Liver (tissue), 9 donors: ENCODE results near the gene DDX11. TPM values are rescaled to one million over a fixed set of nuclear protein-coding genes. Genes with fewer than 3 reads are reported as not detected.

ENCODE experiments used
- DNase-seq: peaks from one replicate; pipeline ENCODE4 v3.0.0-alpha.2; 2017; ENCODE audit warnings: low spot score
- H3K27ac ChIP-seq, 2 donors: one replicate each; pipeline ENCODE4 v1.7.0; 2013; ENCODE audit warnings: inconsistent platforms in 2 of 2, low read length in 2 of 2, control low read depth in 1 of 2, low read depth in 1 of 2, mild to moderate bottlenecking in 1 of 2
- H3K27me3 ChIP-seq, 4 donors: one replicate each; pipeline versions ENCODE4 v1.6.1 to v1.7.0; 2013; ENCODE audit warnings: low read length in 3 of 4, inconsistent platforms in 1 of 4, mild to moderate bottlenecking in 1 of 4, moderate library complexity in 1 of 4; ENCODE audit not compliant: control insufficient read depth in 4 of 4, insufficient read depth in 4 of 4
- H3K36me3 ChIP-seq, 4 donors: one replicate each; pipeline versions ENCODE4 v1.6.1 to v1.7.0; 2013; ENCODE audit warnings: low read length in 3 of 4, mild to moderate bottlenecking in 3 of 4, low read depth in 1 of 4, moderate library complexity in 1 of 4; ENCODE audit not compliant: control insufficient read depth in 4 of 4, insufficient read depth in 3 of 4
- H3K4me1 ChIP-seq, 4 donors: one replicate each; pipeline versions ENCODE4 v1.6.1 to v1.7.0; 2013; ENCODE audit warnings: low read length in 3 of 4, mild to moderate bottlenecking in 3 of 4, moderate library complexity in 1 of 4; ENCODE audit not compliant: control insufficient read depth in 4 of 4, insufficient read depth in 4 of 4
- H3K4me3 ChIP-seq, 3 donors: one replicate each; pipeline versions ENCODE4 v1.6.1 to v1.7.0; 2013; ENCODE audit warnings: low read length in 3 of 3, control low read depth in 1 of 3, low read depth in 1 of 3, mild to moderate bottlenecking in 1 of 3
- H3K9ac ChIP-seq, 2 donors: one replicate each; pipeline ENCODE4 v1.7.0; 2013; ENCODE audit warnings: low read length in 2 of 2, mild to moderate bottlenecking in 2 of 2, moderate library complexity in 2 of 2, control low read depth in 1 of 2, low read depth in 1 of 2
- H3K9me3 ChIP-seq, 4 donors: one replicate each; pipeline versions ENCODE4 v1.6.1 to v1.7.0; 2013; ENCODE audit warnings: low read length in 3 of 4; ENCODE audit not compliant: control insufficient read depth in 4 of 4
- EGR1 ChIP-seq, 2 donors: IDR thresholded peaks; 2 replicates each; pipeline ENCODE4 v1.6.1; 2016 to 2018; ENCODE audit warnings: antibody characterized with exemption in 2 of 2, low read depth in 2 of 2
- FOXA1 ChIP-seq: IDR thresholded peaks from 2 replicates; pipeline ENCODE4 v1.6.1; 2016; ENCODE audit warnings: antibody characterized with exemption
- FOXA2 ChIP-seq: IDR thresholded peaks from 2 replicates; pipeline ENCODE4 v1.6.1; 2016; ENCODE audit warnings: antibody characterized with exemption
- GABPA ChIP-seq, 2 donors: IDR thresholded peaks in 1 of 2; conservative IDR thresholded peaks in 1 of 2; 2 replicates each; pipeline ENCODE4 v1.6.1; 2016; ENCODE audit warnings: antibody characterized with exemption in 2 of 2, mild to moderate bottlenecking in 1 of 2, moderate library complexity in 1 of 2
- HNF4A ChIP-seq, 2 donors: conservative IDR thresholded peaks; 2 replicates each; pipeline ENCODE4 v1.6.1; 2016; ENCODE audit warnings: antibody characterized with exemption in 2 of 2, mild to moderate bottlenecking in 2 of 2
- HNF4G ChIP-seq: IDR thresholded peaks from 2 replicates; pipeline ENCODE4 v1.6.1; 2016; ENCODE audit warnings: antibody characterized with exemption
- JUND ChIP-seq, 2 donors: IDR thresholded peaks; 2 replicates each; pipeline ENCODE4 v1.6.1; 2016; ENCODE audit warnings: antibody characterized with exemption in 2 of 2
- RAD21 ChIP-seq, 2 donors: IDR thresholded peaks; 2 replicates each; pipeline ENCODE4 v1.6.1; 2016; ENCODE audit warnings: antibody characterized with exemption in 2 of 2, mild to moderate bottlenecking in 2 of 2
- RXRA ChIP-seq, 2 donors: IDR thresholded peaks; 2 replicates each; pipeline ENCODE4 v1.6.1; 2017 to 2018; ENCODE audit warnings: antibody characterized with exemption in 2 of 2, mild to moderate bottlenecking in 1 of 2
- SP1 ChIP-seq: IDR thresholded peaks from 2 replicates; pipeline ENCODE4 v1.6.1; 2018; ENCODE audit warnings: antibody characterized with exemption, mild to moderate bottlenecking
- TAF1 ChIP-seq: conservative IDR thresholded peaks from 2 replicates; pipeline ENCODE4 v1.6.1; 2016; ENCODE audit warnings: antibody characterized with exemption, mild to moderate bottlenecking
- YY1 ChIP-seq: IDR thresholded peaks from 2 replicates; pipeline ENCODE4 v1.6.1; 2016; ENCODE audit warnings: antibody characterized with exemption, mild to moderate bottlenecking
- WGBS: extraction: QIAGEN DNeasy Blood & Tissue Kit; methylation state at CpG from one replicate; pipeline ENCODE4 v1.1.7; 2013; 5-methylcytosine and 5-hydroxymethylcytosine counted together
- polyA plus RNA-seq, 2 donors: library from polyadenylated mRNA; stranded (reverse) in 1 of 2; unstranded in 1 of 2; fragments of 200-250 nt in 1 of 2; fragments of >200 nt in 1 of 2; fragmentation: Nextera tagmentation in 1 of 2; extraction: Ambion mirVana in 1 of 2; gene quantifications; one replicate each; pipeline versions ENCODE4 v1.2.1 to v1.2.3, GENCODE V29; 2013 to 2015
- total RNA-seq, 2 donors: library from RNA; depleted of rRNA; stranded (reverse); fragments of >200 nt; gene quantifications; one replicate each; pipeline ENCODE4 v1.2.3, GENCODE V29; 2014
- TF ChIP-seq, protein P1 (sequence below): IDR thresholded peaks from 2 replicates; pipeline ENCODE4 v1.6.1; 2016; ENCODE audit warnings: antibody characterized with exemption
- TF ChIP-seq, protein P2 (sequence below): IDR thresholded peaks from 2 replicates; pipeline ENCODE4 v1.6.1; 2016; ENCODE audit warnings: antibody characterized with exemption
- TF ChIP-seq, protein P3 (sequence below): IDR thresholded peaks from 2 replicates; pipeline ENCODE4 v1.6.1; 2016; ENCODE audit warnings: antibody characterized with exemption, mild to moderate bottlenecking
- TF ChIP-seq, protein P4 (sequence below): IDR thresholded peaks from 2 replicates; pipeline ENCODE4 v1.6.1; 2016; ENCODE audit warnings: antibody characterized with exemption
- donor health status: healthy.
- donor health status: healthy.
- donor health status: healthy.
- donor health status: healthy.
- donor health status: healthy.

The DDX11 gene
- total and polyA plus RNA-seq, 4 donors, result 4.4 to 20.9 (median 9.3) TPM

DNA sequence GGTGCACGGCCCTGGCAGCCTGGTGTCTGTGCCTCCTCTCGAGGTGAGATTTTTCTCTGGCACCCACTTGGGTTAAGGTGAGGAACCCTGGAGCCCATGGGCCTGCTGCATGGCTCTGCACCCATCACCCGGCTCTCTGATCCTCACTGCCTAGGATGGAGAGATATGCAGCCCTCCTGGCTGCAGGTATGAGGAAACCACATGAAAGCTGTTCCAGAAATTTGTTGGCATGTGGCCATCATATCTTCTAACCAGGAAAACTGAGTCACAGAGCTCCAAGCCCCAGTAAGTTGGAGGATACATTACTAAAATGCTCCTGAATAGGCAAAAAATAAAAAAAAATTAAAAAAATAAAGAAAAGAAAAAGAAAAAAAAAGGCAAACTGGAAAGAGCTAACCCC lies 39.3 kb upstream of the DDX11 start:
- TF ChIP-seq HNF4G (no peak), JUND (IDR thresholded peaks at IDR 0.05) (no peak), GABPA (IDR thresholded peaks at IDR 0.05 in 1 of 2, conservative IDR thresholded peaks at IDR 0.05 in 1 of 2) (no peak), EGR1 (IDR thresholded peaks at IDR 0.05; ENCODE audit: low read depth in 2 of 2) (no peak), YY1 (no peak), RXRA (IDR thresholded peaks at IDR 0.05) (no peak), RAD21 (IDR thresholded peaks at IDR 0.05) (no peak), TAF1 (no peak), SP1 (no peak), FOXA1 (no peak)
- TF ChIP-seq, protein P1, sequence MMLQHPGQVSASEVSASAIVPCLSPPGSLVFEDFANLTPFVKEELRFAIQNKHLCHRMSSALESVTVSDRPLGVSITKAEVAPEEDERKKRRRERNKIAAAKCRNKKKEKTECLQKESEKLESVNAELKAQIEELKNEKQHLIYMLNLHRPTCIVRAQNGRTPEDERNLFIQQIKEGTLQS, result no peak
- TF ChIP-seq, protein P2, sequence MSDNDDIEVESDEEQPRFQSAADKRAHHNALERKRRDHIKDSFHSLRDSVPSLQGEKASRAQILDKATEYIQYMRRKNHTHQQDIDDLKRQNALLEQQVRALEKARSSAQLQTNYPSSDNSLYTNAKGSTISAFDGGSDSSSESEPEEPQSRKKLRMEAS, result no peak
- WGBS, result 89% methylated on average over 3 of the region's 3 CpGs
- H3K27ac ChIP-seq, result no peak overlapping the region
- no peaks in the 10 kb centered on the region for H3K36me3 ChIP-seq
- H3K27me3 ChIP-seq, result no peaks in the 10 kb centered on the region
- no peak overlapping the region for H3K4me3 ChIP-seq
- H3K4me1 ChIP-seq, result no peaks in the 10 kb centered on the region
- no peak for DNase-seq
- no peak overlapping the region for H3K9ac ChIP-seq
- no peaks in the 10 kb centered on the region for H3K9me3 ChIP-seq

DNA sequence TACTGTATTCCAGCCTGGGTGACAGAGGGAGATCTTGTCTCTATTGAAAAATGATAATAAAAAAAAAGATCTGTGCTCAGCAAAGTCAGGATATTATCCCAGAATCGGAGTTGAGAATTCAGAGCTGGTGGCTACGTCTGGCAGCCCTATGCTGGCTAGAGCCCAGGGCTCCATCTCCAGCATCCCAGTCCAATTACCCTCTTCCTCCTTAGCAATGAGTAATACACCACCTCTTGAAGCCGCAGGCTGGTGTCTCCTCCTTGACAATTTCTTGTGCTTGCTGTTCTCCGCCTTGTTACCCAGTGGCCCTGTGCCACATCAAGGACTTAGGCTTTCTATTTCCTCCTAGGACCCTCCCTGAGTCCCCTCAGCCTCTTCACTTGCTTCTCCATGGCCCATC lies 38.4 kb upstream of the DDX11 start:
- H3K4me1 ChIP-seq, result no peaks in the 10 kb centered on the region
- WGBS, result 88% methylated on average over 4 of the region's 4 CpGs
- no peak overlapping the region for H3K27ac ChIP-seq
- no peak overlapping the region for H3K9ac ChIP-seq
- TF ChIP-seq TAF1 (no peak), FOXA1 (no peak)
- no peaks in the 10 kb centered on the region for H3K27me3 ChIP-seq
- H3K9me3 ChIP-seq, result no peaks in the 10 kb centered on the region
- no peak for DNase-seq
- no peak overlapping the region for H3K4me3 ChIP-seq
- no peaks in the 10 kb centered on the region for H3K36me3 ChIP-seq

DNA sequence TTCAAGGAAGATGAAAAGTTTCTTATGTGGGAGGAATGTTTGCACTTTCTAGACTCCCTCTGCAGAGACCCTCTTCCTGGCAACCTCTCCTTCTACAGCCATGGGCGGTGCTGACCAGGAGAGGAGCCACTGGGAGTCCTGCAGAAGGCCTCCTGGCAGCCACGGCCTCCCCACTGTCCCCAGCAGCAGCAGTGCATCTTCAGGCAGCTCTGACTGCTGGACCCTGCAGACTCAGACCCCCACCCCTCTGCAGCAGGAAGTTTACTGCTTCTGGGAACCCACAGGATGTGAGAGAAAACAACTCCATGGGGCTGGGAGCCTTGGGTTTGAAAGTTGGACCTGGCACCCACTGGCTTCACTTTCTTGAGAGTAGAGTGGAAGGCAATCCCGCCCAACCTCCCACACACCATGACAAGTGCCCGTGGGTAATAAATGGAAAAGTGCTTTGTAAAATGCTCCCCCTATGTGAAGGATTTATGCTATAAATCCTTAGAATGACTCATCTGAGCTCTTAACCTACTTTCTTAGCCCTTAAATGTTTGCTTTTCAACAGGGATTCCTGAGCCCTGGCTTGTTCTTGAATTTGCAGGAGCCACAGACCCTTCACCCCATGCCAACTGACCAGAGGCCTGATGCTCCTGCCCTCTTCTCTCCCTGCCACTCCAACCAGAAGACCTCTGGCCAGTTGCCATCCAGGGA lies 37.5 kb upstream of the DDX11 start:
- no peaks in the 10 kb centered on the region for H3K27me3 ChIP-seq
- H3K9ac ChIP-seq, result no peak overlapping the region
- no peaks in the 10 kb centered on the region for H3K4me1 ChIP-seq
- no peak overlapping the region for H3K27ac ChIP-seq
- no peaks in the 10 kb centered on the region for H3K9me3 ChIP-seq
- no peak overlapping the region for H3K4me3 ChIP-seq
- H3K36me3 ChIP-seq, result no peaks in the 10 kb centered on the region
- no peak for DNase-seq
- 93% methylated on average over 4 of the region's 4 CpGs for WGBS
- no peak for TF ChIP-seq RXRA (IDR thresholded peaks at IDR 0.05)
- TF ChIP-seq, protein P3, sequence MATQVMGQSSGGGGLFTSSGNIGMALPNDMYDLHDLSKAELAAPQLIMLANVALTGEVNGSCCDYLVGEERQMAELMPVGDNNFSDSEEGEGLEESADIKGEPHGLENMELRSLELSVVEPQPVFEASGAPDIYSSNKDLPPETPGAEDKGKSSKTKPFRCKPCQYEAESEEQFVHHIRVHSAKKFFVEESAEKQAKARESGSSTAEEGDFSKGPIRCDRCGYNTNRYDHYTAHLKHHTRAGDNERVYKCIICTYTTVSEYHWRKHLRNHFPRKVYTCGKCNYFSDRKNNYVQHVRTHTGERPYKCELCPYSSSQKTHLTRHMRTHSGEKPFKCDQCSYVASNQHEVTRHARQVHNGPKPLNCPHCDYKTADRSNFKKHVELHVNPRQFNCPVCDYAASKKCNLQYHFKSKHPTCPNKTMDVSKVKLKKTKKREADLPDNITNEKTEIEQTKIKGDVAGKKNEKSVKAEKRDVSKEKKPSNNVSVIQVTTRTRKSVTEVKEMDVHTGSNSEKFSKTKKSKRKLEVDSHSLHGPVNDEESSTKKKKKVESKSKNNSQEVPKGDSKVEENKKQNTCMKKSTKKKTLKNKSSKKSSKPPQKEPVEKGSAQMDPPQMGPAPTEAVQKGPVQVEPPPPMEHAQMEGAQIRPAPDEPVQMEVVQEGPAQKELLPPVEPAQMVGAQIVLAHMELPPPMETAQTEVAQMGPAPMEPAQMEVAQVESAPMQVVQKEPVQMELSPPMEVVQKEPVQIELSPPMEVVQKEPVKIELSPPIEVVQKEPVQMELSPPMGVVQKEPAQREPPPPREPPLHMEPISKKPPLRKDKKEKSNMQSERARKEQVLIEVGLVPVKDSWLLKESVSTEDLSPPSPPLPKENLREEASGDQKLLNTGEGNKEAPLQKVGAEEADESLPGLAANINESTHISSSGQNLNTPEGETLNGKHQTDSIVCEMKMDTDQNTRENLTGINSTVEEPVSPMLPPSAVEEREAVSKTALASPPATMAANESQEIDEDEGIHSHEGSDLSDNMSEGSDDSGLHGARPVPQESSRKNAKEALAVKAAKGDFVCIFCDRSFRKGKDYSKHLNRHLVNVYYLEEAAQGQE, result no peak
- TF ChIP-seq RAD21 (IDR thresholded peaks at IDR 0.05), result no peak
- TF ChIP-seq EGR1 (IDR thresholded peaks at IDR 0.05; ENCODE audit: low read depth in 2 of 2), result no peak
- TF ChIP-seq HNF4A (conservative IDR thresholded peaks at IDR 0.05), result no peak
- TF ChIP-seq FOXA2, result no peak
- no peak for TF ChIP-seq HNF4G
- no peak for TF ChIP-seq FOXA1
- no peak for TF ChIP-seq YY1
- TF ChIP-seq, protein P2, result no peak
- no peak for TF ChIP-seq JUND (IDR thresholded peaks at IDR 0.05)
- TF ChIP-seq, protein P4, sequence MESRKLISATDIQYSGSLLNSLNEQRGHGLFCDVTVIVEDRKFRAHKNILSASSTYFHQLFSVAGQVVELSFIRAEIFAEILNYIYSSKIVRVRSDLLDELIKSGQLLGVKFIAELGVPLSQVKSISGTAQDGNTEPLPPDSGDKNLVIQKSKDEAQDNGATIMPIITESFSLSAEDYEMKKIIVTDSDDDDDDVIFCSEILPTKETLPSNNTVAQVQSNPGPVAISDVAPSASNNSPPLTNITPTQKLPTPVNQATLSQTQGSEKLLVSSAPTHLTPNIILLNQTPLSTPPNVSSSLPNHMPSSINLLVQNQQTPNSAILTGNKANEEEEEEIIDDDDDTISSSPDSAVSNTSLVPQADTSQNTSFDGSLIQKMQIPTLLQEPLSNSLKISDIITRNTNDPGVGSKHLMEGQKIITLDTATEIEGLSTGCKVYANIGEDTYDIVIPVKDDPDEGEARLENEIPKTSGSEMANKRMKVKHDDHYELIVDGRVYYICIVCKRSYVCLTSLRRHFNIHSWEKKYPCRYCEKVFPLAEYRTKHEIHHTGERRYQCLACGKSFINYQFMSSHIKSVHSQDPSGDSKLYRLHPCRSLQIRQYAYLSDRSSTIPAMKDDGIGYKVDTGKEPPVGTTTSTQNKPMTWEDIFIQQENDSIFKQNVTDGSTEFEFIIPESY, result no peak
- TF ChIP-seq GABPA (IDR thresholded peaks at IDR 0.05 in 1 of 2, conservative IDR thresholded peaks at IDR 0.05 in 1 of 2), result no peak
